ENCODE results near the gene FHAD1. TPM values are rescaled to one million over a fixed set of nuclear protein-coding genes. Genes with fewer than 3 reads are reported as not detected.

The FHAD1 gene
- total RNA-seq, 2 experiments from 2014 or later: not detected

- POLR2A ChIA-PET: interaction anchor here (1.1 kb wide), 1 partner anchor 107 kb away, joined by 3 read pairs; no protein-coding TSS in a partner anchor
- intact Hi-C loops (cut with micrococcal nuclease; ENCODE audit: unreplicated experiment): loop anchor here (1.0 kb wide), 2 partner anchors 107 to 177 kb away; no protein-coding TSS in a partner anchor
- CTCF ChIA-PET (ENCODE audit: unreplicated experiment): no interaction called here
- Histone ChIP-seq H4K20me1 (ENCODE audit: insufficient read depth, low read length) (no peaks in the 10 kb centered on the region), H3K4me3 (ENCODE audit: low read depth, low read length, poor library complexity, severe bottlenecking) (no peak overlapping the region), H3K9me3 (ENCODE audit: low read length) (peaks cover 8% of the 10 kb centered on the region; the same call in 1 of the 2 replicates), H2AFZ (ENCODE audit: low read length) (no peak overlapping the region), H3K27ac (ENCODE audit: low read depth, low read length, poor library complexity, severe bottlenecking) (no peak overlapping the region), H3K9me2 (ENCODE audit: insufficient read depth, low read length) (no peaks in the 10 kb centered on the region), H3K36me3 (ENCODE audit: insufficient read depth, low read length) (no peaks in the 10 kb centered on the region), H3K79me2 (ENCODE audit: insufficient read depth, low read depth, low read length) (no peaks in the 10 kb centered on the region), H3K4me1 (ENCODE audit: insufficient read depth, low read length, poor library complexity, severe bottlenecking) (no peaks in the 10 kb centered on the region), H3K4me2 (ENCODE audit: low read length) (no peak overlapping the region)
- no peak for DNase-seq (ENCODE audit: low spot score)
- TF ChIP-seq CTCF (conservative IDR thresholded peaks at IDR 0.05; ENCODE audit: low read length) (no peak), EZH2phosphoT487 (IDR thresholded peaks at IDR 0.05; ENCODE audit: borderline replicate concordance, low read depth, low read length) (no peak)
- no TSS peak for BruUV-seq (replicated peaks)
These were observed 77.2 kb downstream of the FHAD1 start for GRCh38 chr1:15323989-15324868.

GRCh38 chr1:15324869-15325335 is 77.9 kb downstream of the FHAD1 start:
- no TSS peak for BruUV-seq (replicated peaks)
- Histone ChIP-seq H3K9me3 (ENCODE audit: low read length) (peaks cover 4% of the 10 kb centered on the region; the same call in 1 of the 2 replicates), H3K36me3 (ENCODE audit: insufficient read depth, low read length) (no peaks in the 10 kb centered on the region), H2AFZ (ENCODE audit: low read length) (no peak overlapping the region), H3K4me3 (ENCODE audit: low read depth, low read length, poor library complexity, severe bottlenecking) (no peak overlapping the region), H3K79me2 (ENCODE audit: insufficient read depth, low read depth, low read length) (no peaks in the 10 kb centered on the region), H4K20me1 (ENCODE audit: insufficient read depth, low read length) (no peaks in the 10 kb centered on the region), H3K9me2 (ENCODE audit: insufficient read depth, low read length) (no peaks in the 10 kb centered on the region), H3K4me2 (ENCODE audit: low read length) (no peak overlapping the region), H3K4me1 (ENCODE audit: insufficient read depth, low read length, poor library complexity, severe bottlenecking) (no peaks in the 10 kb centered on the region), H3K27ac (ENCODE audit: low read depth, low read length, poor library complexity, severe bottlenecking) (no peak overlapping the region)
- intact Hi-C loops (cut with micrococcal nuclease; ENCODE audit: unreplicated experiment): no loop called here
- no peak for TF ChIP-seq CTCF (conservative IDR thresholded peaks at IDR 0.05; ENCODE audit: low read length)
- TF ChIP-seq EZH2phosphoT487 (IDR thresholded peaks at IDR 0.05; ENCODE audit: borderline replicate concordance, low read depth, low read length): no peak
- POLR2A ChIA-PET: no interaction called here
- DNase-seq (ENCODE audit: low spot score): no peak
- CTCF ChIA-PET (ENCODE audit: unreplicated experiment): no interaction called here
